ENCODE measurements around the gene GART. TPM values are rescaled to one million over a fixed set of nuclear protein-coding genes. Genes with fewer than 3 reads are reported as not detected.
"Not testable (repeated sequence)": the region's sequence is repeated elsewhere in the genome, so short reads cannot be mapped to it uniquely, and the experiment has no call there.

Gene GART
- total RNA-seq = 100 to 1,000 TPM; 123 to 124 TPM

GRCh38 chr21:33541756-33542639 is at the start of gene GART:
Gene GART, minus strand, starts transcription at chr21:33542117. Its CDS starts 2,802 bp downstream, at chr21:33539315.
- peak within 1 kb of the TSS; percentile 90 for H3K4me3 Mint-ChIP-seq
- H3K36me3 Mint-ChIP-seq (ENCODE audit: low read depth) = peaks cover 41% of the 10 kb centered on the region
- H3K27ac Mint-ChIP-seq = peak within 1 kb of the TSS; percentile 98
- ChIA-PET CTCF (interaction anchor here (0.6 to 1.5 kb wide), 3 partner anchors 9 to 202 kb away, joined by 4 to 6 read pairs (median 5); no protein-coding TSS in a partner anchor), POLR2A (no interaction called here)
- DNase-seq = peak; percentile 86
- peaks cover 42% of the 10 kb centered on the region for H3K4me1 Mint-ChIP-seq
- no peaks in the 10 kb centered on the region for H3K9me3 Mint-ChIP-seq
- no peaks in the 10 kb centered on the region for H3K27me3 Mint-ChIP-seq

GRCh38 chr21:33588485-33589335 is 46.8 kb upstream of the GART start, which contains the start of gene DONSON:
Gene DONSON, minus strand, starts transcription at chr21:33588684. Its CDS starts 43 bp downstream, at chr21:33588641.
- ChIA-PET POLR2A (interaction anchor here (0.6 kb wide), 3 partner anchors 9 to 264 kb away, joined by 3 read pairs; partner anchors contain the start of gene IFNAR1), CTCF (interaction anchor here (0.9 to 1.9 kb wide), 5 partner anchors 15 to 79 kb away, joined by 3 to 13 read pairs (median 5); no protein-coding TSS in a partner anchor)
- no peaks in the 10 kb centered on the region for H3K9me3 Mint-ChIP-seq
- H3K27ac Mint-ChIP-seq = peak within 1 kb of the TSS; percentile 93
- H3K36me3 Mint-ChIP-seq (ENCODE audit: low read depth) = peaks cover 22% of the 10 kb centered on the region
- peaks cover 27% of the 10 kb centered on the region for H3K4me1 Mint-ChIP-seq
- H3K27me3 Mint-ChIP-seq = no peaks in the 10 kb centered on the region
- peak within 1 kb of the TSS; percentile 92 for H3K4me3 Mint-ChIP-seq
- peak; percentile 87 for DNase-seq

- H3K4me3 Mint-ChIP-seq = peak overlapping the region; percentile 88
- ChIA-PET POLR2A (interaction anchor here (0.6 kb wide), 1 partner anchor 10 kb away, joined by 3 read pairs; no protein-coding TSS in a partner anchor), CTCF (interaction anchor here (0.6 to 1.9 kb wide), 4 partner anchors 9 to 31 kb away, joined by 3 to 13 read pairs (median 6); no protein-coding TSS in a partner anchor)
- peaks cover 27% of the 10 kb centered on the region for H3K4me1 Mint-ChIP-seq
- H3K36me3 Mint-ChIP-seq (ENCODE audit: low read depth) = peaks cover 20% of the 10 kb centered on the region
- no peaks in the 10 kb centered on the region for H3K27me3 Mint-ChIP-seq
- H3K27ac Mint-ChIP-seq = peak overlapping the region; percentile 93
- no peaks in the 10 kb centered on the region for H3K9me3 Mint-ChIP-seq
- DNase-seq = peak; percentile 26
Observed at GRCh38 chr21:33587792-33588484, 46.0 kb upstream of the GART start.

GRCh38 chr21:33586927-33587326 is 45.0 kb upstream of the GART start:
- Mint-ChIP-seq H3K27me3 (no peaks in the 10 kb centered on the region), H3K36me3 (ENCODE audit: low read depth) (peaks cover 26% of the 10 kb centered on the region), H3K4me3 (peak overlapping the region; percentile 67), H3K4me1 (peaks cover 27% of the 10 kb centered on the region), H3K9me3 (no peaks in the 10 kb centered on the region), H3K27ac (no peak overlapping the region)
- POLR2A ChIA-PET = no interaction called here
- DNase-seq = no peak
- CTCF ChIA-PET = no interaction called here

GRCh38 chr21:33584455-33584854 is 42.5 kb upstream of the GART start:
- H3K4me3 Mint-ChIP-seq = no peak overlapping the region
- H3K27ac Mint-ChIP-seq = no peak overlapping the region
- peaks cover 33% of the 10 kb centered on the region for H3K36me3 Mint-ChIP-seq (ENCODE audit: low read depth)
- CTCF ChIA-PET = interaction anchor here (1.5 kb wide), 1 partner anchor 33 kb away, joined by 3 read pairs; no protein-coding TSS in a partner anchor
- H3K27me3 Mint-ChIP-seq = no peaks in the 10 kb centered on the region
- H3K4me1 Mint-ChIP-seq = peaks cover 26% of the 10 kb centered on the region
- H3K9me3 Mint-ChIP-seq = no peaks in the 10 kb centered on the region
- POLR2A ChIA-PET = interaction anchor here (0.7 kb wide), 1 partner anchor 10 kb away, joined by 5 read pairs; no protein-coding TSS in a partner anchor
- no peak for DNase-seq

GRCh38 chr21:33578959-33579542 is 37.1 kb upstream of the GART start:
- DNase-seq = no peak
- Mint-ChIP-seq H3K9me3 (no peaks in the 10 kb centered on the region), H3K36me3 (ENCODE audit: low read depth) (peaks cover 48% of the 10 kb centered on the region), H3K27ac (peak overlapping the region; percentile 2), H3K27me3 (no peaks in the 10 kb centered on the region), H3K4me1 (peaks cover 13% of the 10 kb centered on the region), H3K4me3 (no peak overlapping the region)
- CTCF ChIA-PET = interaction anchor here (1.0 to 1.1 kb wide), 2 partner anchors 27 to 41 kb away, joined by 3 read pairs; no protein-coding TSS in a partner anchor
- POLR2A ChIA-PET = no interaction called here

- no peaks in the 10 kb centered on the region for H3K27me3 Mint-ChIP-seq
- ChIA-PET CTCF (no interaction called here), POLR2A (no interaction called here)
- H3K36me3 Mint-ChIP-seq (ENCODE audit: low read depth) = peaks cover 54% of the 10 kb centered on the region
- no peaks in the 10 kb centered on the region for H3K9me3 Mint-ChIP-seq
- DNase-seq = no peak
- H3K4me1 Mint-ChIP-seq = peaks cover 13% of the 10 kb centered on the region
- no peak overlapping the region for H3K4me3 Mint-ChIP-seq
- no peak overlapping the region for H3K27ac Mint-ChIP-seq
Observed at GRCh38 chr21:33578214-33578613, 36.3 kb upstream of the GART start.

GRCh38 chr21:33576741-33577141 is 34.8 kb upstream of the GART start:
- CTCF ChIA-PET, H3K9me3 Mint-ChIP-seq, H3K27ac Mint-ChIP-seq, H3K27me3 Mint-ChIP-seq, DNase-seq, POLR2A ChIA-PET, H3K4me3 Mint-ChIP-seq: not testable (repeated sequence)
- Mint-ChIP-seq H3K4me1 (peaks cover 13% of the 10 kb centered on the region), H3K36me3 (ENCODE audit: low read depth) (peaks cover 55% of the 10 kb centered on the region)

- Mint-ChIP-seq H3K4me3 (no peak overlapping the region), H3K4me1 (peaks cover 16% of the 10 kb centered on the region), H3K36me3 (ENCODE audit: low read depth) (peaks cover 63% of the 10 kb centered on the region), H3K9me3 (no peaks in the 10 kb centered on the region), H3K27me3 (no peaks in the 10 kb centered on the region), H3K27ac (no peak overlapping the region)
- POLR2A ChIA-PET = no interaction called here
- CTCF ChIA-PET = interaction anchor here (0.8 kb wide), 1 partner anchor 28 kb away, joined by 3 read pairs; no protein-coding TSS in a partner anchor
- no peak for DNase-seq
Observed at GRCh38 chr21:33572350-33572749, 30.4 kb upstream of the GART start.

GRCh38 chr21:33569991-33570390 is 28.1 kb upstream of the GART start:
- Mint-ChIP-seq H3K4me1 (peaks cover 18% of the 10 kb centered on the region), H3K4me3 (no peak overlapping the region), H3K36me3 (ENCODE audit: low read depth) (peaks cover 60% of the 10 kb centered on the region), H3K27ac (no peak overlapping the region), H3K9me3 (no peaks in the 10 kb centered on the region), H3K27me3 (no peaks in the 10 kb centered on the region)
- POLR2A ChIA-PET = no interaction called here
- no peak for DNase-seq
- CTCF ChIA-PET = interaction anchor here (1.4 kb wide), 1 partner anchor 12 kb away, joined by 3 read pairs; no protein-coding TSS in a partner anchor

GRCh38 chr21:33568448-33568847 is 26.5 kb upstream of the GART start:
- ChIA-PET POLR2A (interaction anchor here (0.6 kb wide), 2 partner anchors 21 to 1158 kb away, joined by 3 read pairs; no protein-coding TSS in a partner anchor), CTCF (interaction anchor here (1.5 kb wide), 1 partner anchor 329 kb away, joined by 3 read pairs; no protein-coding TSS in a partner anchor)
- Mint-ChIP-seq H3K27me3 (no peaks in the 10 kb centered on the region), H3K9me3 (no peaks in the 10 kb centered on the region), H3K4me1 (peaks cover 18% of the 10 kb centered on the region), H3K4me3 (no peak overlapping the region), H3K36me3 (ENCODE audit: low read depth) (peaks cover 53% of the 10 kb centered on the region), H3K27ac (peak overlapping the region; percentile 31)
- DNase-seq = no peak
